NK-92 (cell line): Measurements from ENCODE around the gene SCYL1.

Experiments
- DNase-seq: peaks from one replicate; lab custom pipeline; 2025; ENCODE audit not compliant: unreplicated experiment; lab: John Stamatoyannopoulos, UW

SCYL1 gene

GRCh38 chr11:65551572-65552387 is 26.9 kb downstream of the SCYL1 start:
- DNase-seq, result no peak

- no peak for DNase-seq
Measured at GRCh38 chr11:65552388-65552951, 27.6 kb downstream of the SCYL1 start.

- no peak for DNase-seq
Measured at GRCh38 chr11:65553301-65554001, 28.6 kb downstream of the SCYL1 start.

GRCh38 chr11:65554057-65554818 is 29.4 kb downstream of the SCYL1 start:
- DNase-seq, result no peak

GRCh38 chr11:65554842-65555430 is 30.1 kb downstream of the SCYL1 start:
- DNase-seq, result no peak

GRCh38 chr11:65555693-65556231 is 30.9 kb downstream of the SCYL1 start:
- no peak for DNase-seq

GRCh38 chr11:65556470-65557279 is 31.8 kb downstream of the SCYL1 start:
- DNase-seq, result no peak

- DNase-seq, result no peak
Measured at GRCh38 chr11:65557280-65558001, 32.6 kb downstream of the SCYL1 start.

- no peak for DNase-seq
Measured at GRCh38 chr11:65558002-65558929, 33.4 kb downstream of the SCYL1 start, which contains the start of gene LTBP3. Gene LTBP3, minus strand, starts transcription at chr11:65558359. Its CDS starts 400 bp downstream, at chr11:65557959.

- DNase-seq, result no peak
Measured at GRCh38 chr11:65558930-65559509, 34.1 kb downstream of the SCYL1 start.

- DNase-seq, result no peak
Measured at GRCh38 chr11:65559535-65559934, 34.7 kb downstream of the SCYL1 start.

- no peak for DNase-seq
Measured at GRCh38 chr11:65559951-65560537, 35.2 kb downstream of the SCYL1 start.

GRCh38 chr11:65560555-65561418 is 35.9 kb downstream of the SCYL1 start:
- no peak for DNase-seq

- no peak for DNase-seq
Measured at GRCh38 chr11:65562020-65562419, 37.1 kb downstream of the SCYL1 start.

GRCh38 chr11:65562788-65563187 is 37.9 kb downstream of the SCYL1 start:
- DNase-seq, result no peak

GRCh38 chr11:65563601-65564000 is 38.7 kb downstream of the SCYL1 start:
- DNase-seq, result no peak
